Measurements from ENCODE around the gene SLC6A12. TPM values are rescaled to one million over a fixed set of nuclear protein-coding genes. Genes with fewer than 3 reads are reported as not detected.

SLC6A12 gene
- polyA plus RNA-seq, 1 of the 3 experiments (the other 2 are of a cell fraction): 0.02 TPM

DNA sequence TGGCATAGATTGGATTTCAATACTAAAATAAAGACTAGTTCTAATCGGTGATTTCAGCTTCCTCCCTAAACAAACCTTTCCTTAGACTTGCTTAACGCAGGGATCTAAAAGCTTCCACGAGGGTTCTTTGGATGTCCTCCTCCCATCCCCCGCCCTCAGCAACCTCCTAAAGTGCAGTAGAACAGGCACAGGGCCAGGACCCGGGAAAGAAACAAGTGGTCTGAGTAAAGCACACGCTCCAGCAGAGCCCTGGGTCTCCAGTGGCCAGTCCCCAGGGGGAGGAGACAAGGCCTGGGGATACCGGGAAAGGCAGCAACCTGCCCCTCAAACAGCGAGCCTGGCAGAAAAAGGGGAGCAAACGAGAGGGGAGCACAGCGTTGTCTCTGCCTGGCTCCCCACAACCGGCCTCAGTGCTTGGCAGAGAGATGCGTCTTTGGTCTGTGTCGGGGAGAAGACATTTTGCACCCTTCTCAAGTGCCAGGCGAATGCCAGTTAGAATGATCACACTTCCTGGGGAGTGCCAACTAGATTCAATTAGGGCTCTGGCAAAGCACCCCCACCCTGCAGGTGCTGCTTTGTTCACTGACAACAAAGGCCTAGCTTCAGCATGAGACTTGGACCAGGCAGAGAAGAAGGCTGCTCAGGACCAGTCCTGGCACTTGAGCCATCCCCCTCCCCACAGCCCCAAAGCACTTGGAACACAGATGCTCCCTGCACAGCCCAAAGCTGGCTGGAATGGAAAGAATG is 17.1 kb upstream of the SLC6A12 start:
- WGBS (ENCODE audit: low lambda C conversion rate): 39% methylated on average over 11 of the region's 14 CpGs
- CTCF ChIA-PET: interaction anchor here (0.7 to 1.9 kb wide), 4 partner anchors 10 to 49 kb away, joined by 3 to 8 read pairs (median 8); no protein-coding TSS in a partner anchor
- POLR2A ChIA-PET: no interaction called here

More for the DNA sequence above, 17.1 kb upstream of the SLC6A12 start:
- TF ChIP-seq EP300 (IDR thresholded peaks at IDR 0.05; ENCODE audit: borderline replicate concordance in 1 of 2, low read depth in 1 of 2, low read length in 1 of 2) (no peak), RAD21 (IDR thresholded peaks at IDR 0.05; ENCODE audit: low read length) (no peak), GATA2 (CRISPR knock-in tag; IDR thresholded peaks at IDR 0.05) (no peak), TEAD4 (IDR thresholded peaks at IDR 0.05; ENCODE audit: borderline replicate concordance, insufficient read depth) (no peak), FOSL2 (IDR thresholded peaks at IDR 0.05; ENCODE audit: borderline replicate concordance, low read depth) (no peak), NRF1 (IDR thresholded peaks at IDR 0.05; ENCODE audit: low read depth, low read length) (no peak), MEF2A (IDR thresholded peaks at IDR 0.05; ENCODE audit: borderline replicate concordance, low read depth) (no peak), SIN3A (IDR thresholded peaks at IDR 0.05; ENCODE audit: borderline replicate concordance, low read depth, low read length) (no peak), SMC3 (IDR thresholded peaks at IDR 0.05; ENCODE audit: low read depth, low read length) (no peak), TAF1 (IDR thresholded peaks at IDR 0.05; ENCODE audit: borderline replicate concordance, low read depth, low read length) (no peak), POLR2AphosphoS5 (IDR thresholded peaks at IDR 0.05; ENCODE audit: low read depth, low read length) (no peak), NFIC (IDR thresholded peaks at IDR 0.05; ENCODE audit: borderline replicate concordance) (no peak), RCOR1 (IDR thresholded peaks at IDR 0.05; ENCODE audit: low read length) (no peak), MXI1 (IDR thresholded peaks at IDR 0.05; ENCODE audit: low read depth, low read length) (no peak), FOXM1 (IDR thresholded peaks at IDR 0.05; ENCODE audit: low read depth) (no peak)
- TF ChIP-seq, protein P1, sequence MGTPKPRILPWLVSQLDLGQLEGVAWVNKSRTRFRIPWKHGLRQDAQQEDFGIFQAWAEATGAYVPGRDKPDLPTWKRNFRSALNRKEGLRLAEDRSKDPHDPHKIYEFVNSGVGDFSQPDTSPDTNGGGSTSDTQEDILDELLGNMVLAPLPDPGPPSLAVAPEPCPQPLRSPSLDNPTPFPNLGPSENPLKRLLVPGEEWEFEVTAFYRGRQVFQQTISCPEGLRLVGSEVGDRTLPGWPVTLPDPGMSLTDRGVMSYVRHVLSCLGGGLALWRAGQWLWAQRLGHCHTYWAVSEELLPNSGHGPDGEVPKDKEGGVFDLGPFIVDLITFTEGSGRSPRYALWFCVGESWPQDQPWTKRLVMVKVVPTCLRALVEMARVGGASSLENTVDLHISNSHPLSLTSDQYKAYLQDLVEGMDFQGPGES (IDR thresholded peaks at IDR 0.05; ENCODE audit: low read depth, low read length): no peak
- TF ChIP-seq, protein P2, sequence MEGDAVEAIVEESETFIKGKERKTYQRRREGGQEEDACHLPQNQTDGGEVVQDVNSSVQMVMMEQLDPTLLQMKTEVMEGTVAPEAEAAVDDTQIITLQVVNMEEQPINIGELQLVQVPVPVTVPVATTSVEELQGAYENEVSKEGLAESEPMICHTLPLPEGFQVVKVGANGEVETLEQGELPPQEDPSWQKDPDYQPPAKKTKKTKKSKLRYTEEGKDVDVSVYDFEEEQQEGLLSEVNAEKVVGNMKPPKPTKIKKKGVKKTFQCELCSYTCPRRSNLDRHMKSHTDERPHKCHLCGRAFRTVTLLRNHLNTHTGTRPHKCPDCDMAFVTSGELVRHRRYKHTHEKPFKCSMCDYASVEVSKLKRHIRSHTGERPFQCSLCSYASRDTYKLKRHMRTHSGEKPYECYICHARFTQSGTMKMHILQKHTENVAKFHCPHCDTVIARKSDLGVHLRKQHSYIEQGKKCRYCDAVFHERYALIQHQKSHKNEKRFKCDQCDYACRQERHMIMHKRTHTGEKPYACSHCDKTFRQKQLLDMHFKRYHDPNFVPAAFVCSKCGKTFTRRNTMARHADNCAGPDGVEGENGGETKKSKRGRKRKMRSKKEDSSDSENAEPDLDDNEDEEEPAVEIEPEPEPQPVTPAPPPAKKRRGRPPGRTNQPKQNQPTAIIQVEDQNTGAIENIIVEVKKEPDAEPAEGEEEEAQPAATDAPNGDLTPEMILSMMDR (IDR thresholded peaks at IDR 0.05): no peak
- TF ChIP-seq, protein P3, sequence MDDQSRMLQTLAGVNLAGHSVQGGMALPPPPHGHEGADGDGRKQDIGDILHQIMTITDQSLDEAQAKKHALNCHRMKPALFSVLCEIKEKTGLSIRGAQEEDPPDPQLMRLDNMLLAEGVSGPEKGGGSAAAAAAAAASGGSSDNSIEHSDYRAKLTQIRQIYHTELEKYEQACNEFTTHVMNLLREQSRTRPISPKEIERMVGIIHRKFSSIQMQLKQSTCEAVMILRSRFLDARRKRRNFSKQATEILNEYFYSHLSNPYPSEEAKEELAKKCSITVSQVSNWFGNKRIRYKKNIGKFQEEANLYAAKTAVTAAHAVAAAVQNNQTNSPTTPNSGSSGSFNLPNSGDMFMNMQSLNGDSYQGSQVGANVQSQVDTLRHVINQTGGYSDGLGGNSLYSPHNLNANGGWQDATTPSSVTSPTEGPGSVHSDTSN (IDR thresholded peaks at IDR 0.05): no peak
- TF ChIP-seq, protein P4, sequence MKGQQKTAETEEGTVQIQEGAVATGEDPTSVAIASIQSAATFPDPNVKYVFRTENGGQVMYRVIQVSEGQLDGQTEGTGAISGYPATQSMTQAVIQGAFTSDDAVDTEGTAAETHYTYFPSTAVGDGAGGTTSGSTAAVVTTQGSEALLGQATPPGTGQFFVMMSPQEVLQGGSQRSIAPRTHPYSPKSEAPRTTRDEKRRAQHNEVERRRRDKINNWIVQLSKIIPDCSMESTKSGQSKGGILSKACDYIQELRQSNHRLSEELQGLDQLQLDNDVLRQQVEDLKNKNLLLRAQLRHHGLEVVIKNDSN (IDR thresholded peaks at IDR 0.05; ENCODE audit: borderline replicate concordance, low read depth): no peak
- H4K20me1 ChIP-seq (ENCODE audit: insufficient read depth): no peaks in the 10 kb centered on the region
- no peaks in the 10 kb centered on the region for H3K9me2 ChIP-seq
- no peaks in the 10 kb centered on the region for H3K36me3 ChIP-seq (replicated peaks in 1 of 2; ENCODE audit: control insufficient read depth in 1 of 2, insufficient read depth in 2 of 2, low read length in 1 of 2)
- peaks cover 5% of the 10 kb centered on the region; the same call in 1 of the 2 replicates for H3K27me3 ChIP-seq (ENCODE audit: insufficient read depth)
- H3K79me2 ChIP-seq (ENCODE audit: insufficient read depth): no peaks in the 10 kb centered on the region
- H3K9me3 ChIP-seq: no peaks in the 10 kb centered on the region
- no peak overlapping the region for H3K4me3 ChIP-seq (ENCODE audit: low read depth in 2 of 2, low read length in 1 of 2)
- no peak for DNase-seq
- H3K4me1 ChIP-seq (ENCODE audit: control insufficient read depth in 1 of 2, insufficient read depth in 2 of 2, low read depth in 1 of 2, low read length in 1 of 2): no peaks in the 10 kb centered on the region; a peak in 1 of 4 replicates
- no peak overlapping the region for H2AFZ ChIP-seq (ENCODE audit: low read depth)
- no peak overlapping the region for H3K4me2 ChIP-seq
- no peak overlapping the region for H3K9ac ChIP-seq
- H3K27ac ChIP-seq (ENCODE audit: low read depth in 2 of 2, low read length in 1 of 2): no peak overlapping the region
- H3F3A ChIP-seq (replicated peaks; ENCODE audit: insufficient read depth): no peaks in the 10 kb centered on the region
